GM12865 (cell line): ENCODE results near the gene TH.

ENCODE experiments used
- DNase-seq: peaks from one replicate; pipeline ENCODE4 v3.0.0; 2010; ENCODE audit warnings: low read depth
- H3K4me3 ChIP-seq: 2 replicates; pipeline ENCODE4 v1.5.1; 2011; ENCODE audit warnings: mild to moderate bottlenecking, low read depth, low read length, control low read depth
- TF ChIP-seq, protein P1 (sequence below): IDR thresholded peaks from 2 replicates; pipeline ENCODE4 v1.5.1; 2011; ENCODE audit warnings: low read length, control low read depth, low read depth, inconsistent platforms; ENCODE audit not compliant: insufficient read depth; ENCODE audit errors: missing control alignments

TH gene

DNA sequence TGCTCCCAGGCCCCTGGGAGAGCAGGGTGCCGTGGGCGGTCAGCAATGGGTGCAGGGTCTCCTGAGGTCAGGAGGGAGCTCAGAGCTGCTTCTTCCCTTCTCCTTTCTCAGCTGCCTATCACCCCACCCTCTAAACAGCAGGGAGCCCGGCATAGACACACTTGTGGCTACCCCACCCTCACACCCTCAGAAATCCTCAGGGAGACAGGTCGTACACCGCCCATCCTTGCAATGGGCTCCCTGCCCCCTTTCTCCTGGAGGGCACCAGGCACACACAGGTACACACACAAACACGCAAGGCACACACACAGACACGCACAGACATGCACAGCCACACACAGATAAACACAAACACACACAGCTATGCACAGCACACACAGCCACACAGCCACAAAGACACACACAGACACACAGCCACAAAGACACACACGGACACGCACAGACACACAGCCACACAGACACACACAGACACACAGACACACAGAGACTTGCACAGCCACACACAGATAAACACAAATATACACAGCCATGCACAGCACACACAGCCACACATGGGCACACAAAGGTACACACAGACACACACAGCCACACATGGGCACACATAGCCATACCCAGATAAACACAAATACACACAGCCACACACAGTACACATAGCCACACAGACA lies 44.9 kb upstream of the TH start:
- H3K4me3 ChIP-seq = no peak overlapping the region
- no peak for DNase-seq
- TF ChIP-seq, protein P1, sequence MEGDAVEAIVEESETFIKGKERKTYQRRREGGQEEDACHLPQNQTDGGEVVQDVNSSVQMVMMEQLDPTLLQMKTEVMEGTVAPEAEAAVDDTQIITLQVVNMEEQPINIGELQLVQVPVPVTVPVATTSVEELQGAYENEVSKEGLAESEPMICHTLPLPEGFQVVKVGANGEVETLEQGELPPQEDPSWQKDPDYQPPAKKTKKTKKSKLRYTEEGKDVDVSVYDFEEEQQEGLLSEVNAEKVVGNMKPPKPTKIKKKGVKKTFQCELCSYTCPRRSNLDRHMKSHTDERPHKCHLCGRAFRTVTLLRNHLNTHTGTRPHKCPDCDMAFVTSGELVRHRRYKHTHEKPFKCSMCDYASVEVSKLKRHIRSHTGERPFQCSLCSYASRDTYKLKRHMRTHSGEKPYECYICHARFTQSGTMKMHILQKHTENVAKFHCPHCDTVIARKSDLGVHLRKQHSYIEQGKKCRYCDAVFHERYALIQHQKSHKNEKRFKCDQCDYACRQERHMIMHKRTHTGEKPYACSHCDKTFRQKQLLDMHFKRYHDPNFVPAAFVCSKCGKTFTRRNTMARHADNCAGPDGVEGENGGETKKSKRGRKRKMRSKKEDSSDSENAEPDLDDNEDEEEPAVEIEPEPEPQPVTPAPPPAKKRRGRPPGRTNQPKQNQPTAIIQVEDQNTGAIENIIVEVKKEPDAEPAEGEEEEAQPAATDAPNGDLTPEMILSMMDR = no peak

DNA sequence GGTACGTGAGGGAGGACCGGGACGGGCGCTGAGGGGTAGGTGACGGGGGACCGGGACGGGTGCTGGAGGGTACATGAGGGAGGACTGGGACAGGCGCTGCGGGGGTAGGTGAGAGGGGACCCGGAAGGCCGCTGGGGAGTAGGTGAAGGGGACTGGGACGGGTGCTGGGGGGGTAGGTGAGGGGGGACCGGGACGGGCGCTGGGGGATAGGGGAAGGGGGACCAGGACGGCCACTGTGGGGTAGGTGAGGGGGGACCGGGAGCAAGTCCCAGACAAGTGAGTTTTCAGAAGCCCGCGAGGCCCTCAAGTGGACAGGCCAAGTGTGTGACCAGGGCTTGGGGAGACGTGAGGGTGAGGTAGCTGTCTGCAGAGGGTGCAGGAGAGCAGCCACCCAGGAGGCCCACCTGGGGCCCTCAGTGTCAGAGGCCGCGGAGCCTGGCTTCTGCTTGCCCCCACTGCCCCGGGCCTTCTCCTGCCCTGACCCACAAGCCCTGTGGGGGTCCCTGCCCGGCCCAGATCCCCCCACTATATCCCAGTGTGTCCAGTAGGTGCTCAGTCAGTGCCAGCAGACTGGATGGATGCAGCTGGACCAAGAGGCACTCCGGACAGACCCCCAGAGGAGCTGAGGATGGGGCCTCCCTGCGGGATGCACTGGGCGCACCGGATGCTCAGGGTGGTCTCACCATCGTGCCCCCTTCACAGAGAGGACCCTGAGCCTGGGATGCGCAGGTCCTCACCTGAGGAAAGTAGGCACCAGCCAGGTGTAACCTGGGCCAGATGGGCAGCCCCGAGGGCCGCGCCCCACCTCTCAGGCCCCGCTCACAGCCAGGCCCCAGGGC lies 44.2 kb upstream of the TH start:
- no peak overlapping the region for H3K4me3 ChIP-seq
- no peak for DNase-seq
- TF ChIP-seq, protein P1 = no peak

GRCh38 chr11:2215230-2215560 lies 43.6 kb upstream of the TH start:
- no peak overlapping the region for H3K4me3 ChIP-seq
- TF ChIP-seq, protein P1 = no peak

GRCh38 chr11:2214527-2215229 lies 43.1 kb upstream of the TH start:
- TF ChIP-seq, protein P1 = no peak
- no peak for DNase-seq
- no peak overlapping the region for H3K4me3 ChIP-seq

More at GRCh38 chr11:2215230-2215560, 43.6 kb upstream of the TH start:
- DNase-seq = no peak

GRCh38 chr11:2213890-2214526 lies 42.4 kb upstream of the TH start:
- TF ChIP-seq, protein P1 = no peak
- H3K4me3 ChIP-seq = no peak overlapping the region
- no peak for DNase-seq

- H3K4me3 ChIP-seq = no peak overlapping the region
- TF ChIP-seq, protein P1 = no peak
- no peak for DNase-seq
These were observed 41.8 kb upstream of the TH start for GRCh38 chr11:2213384-2213842.
